HepG2 (cell line): Measurements from ENCODE around the gene DPYSL3. TPM values are rescaled to one million over a fixed set of nuclear protein-coding genes. Genes with fewer than 3 reads are reported as not detected.

Experiments used
- ATAC-seq: fragments of 200-7000 bp; cut with Tn5 transposase; 3 replicates; pipeline ENCODE4 v1.9.1; 2020; ENCODE audit warnings: mild to moderate bottlenecking, moderate library complexity
- BruUV-seq: library from RNA; stranded (reverse); fragments of 400-500 nt; replicated peaks from 2 replicates; lab custom pipeline; 2021; lab: Mats Ljungman, UMichigan
- CTCF ChIA-PET: fragments of 300-600 bp; formaldehyde crosslinking; extraction: SDS; loops from one replicate; lab custom pipeline; 2021; ENCODE audit warnings: low total read pairs, inconsistent platforms, low intra/inter-chr PET ratio; lab: Yijun Ruan, JAX
- POLR2A ChIA-PET: fragments of 350-600 bp; sonication (Branson Sonifier 250); formaldehyde crosslinking; loops from one replicate; lab custom pipeline; 2020; ENCODE audit warnings: antibody characterized with exemption, inconsistent platforms; lab: Yijun Ruan, JAX
- DNase-seq: peaks from one replicate; pipeline ENCODE4 v3.0.0-alpha.2; 2015; ENCODE audit warnings: low spot score
- FAIRE-seq: peaks from 3 replicates; lab custom pipeline; 2011; peaks lifted over from hg19 to GRCh38; lab: Jason Lieb, UNC
- H2AFZ ChIP-seq: one replicate; pipeline ENCODE4 v1.6.1; 2011; ENCODE audit warnings: low read length, inconsistent platforms
- H3K27ac ChIP-seq: fragments of 300-600 bp; 3 replicates; pipeline ENCODE4 v1.8.0; 2011; ENCODE audit warnings: mixed run types, mild to moderate bottlenecking, mixed read lengths, low read length, inconsistent platforms; ENCODE audit not compliant: insufficient read depth; ENCODE audit errors: extremely low read length
- H3K27me3 ChIP-seq, 2 experiments: fragments of 200-600 bp in 1 of 2; 2 replicates in 1 of 2; 3 replicates in 1 of 2; pipeline versions ENCODE4 v1.6.0 to v1.8.0; 2011; ENCODE audit warnings: low read length in 2 of 2, mild to moderate bottlenecking in 2 of 2, moderate library complexity in 2 of 2, inconsistent platforms in 1 of 2; ENCODE audit not compliant: insufficient read depth in 2 of 2, control insufficient read depth in 1 of 2
- H3K36me3 ChIP-seq, 2 experiments: fragments of 200-600 bp in 1 of 2; replicated peaks in 1 of 2; 2 replicates in 1 of 2; 3 replicates in 1 of 2; pipeline versions ENCODE4 v1.5.1 to v1.8.0; 2011; ENCODE audit warnings: low read length in 2 of 2, inconsistent platforms in 1 of 2; ENCODE audit not compliant: insufficient read depth in 2 of 2, control insufficient read depth in 1 of 2
- H3K4me1 ChIP-seq: 2 replicates; pipeline ENCODE4 v1.5.1; 2012; ENCODE audit warnings: low read length, inconsistent platforms; ENCODE audit not compliant: insufficient read depth
- H3K4me2 ChIP-seq: 2 replicates; pipeline ENCODE4 v1.6.0; 2011; ENCODE audit warnings: low read depth, low read length, inconsistent platforms
- H3K4me3 ChIP-seq, 3 experiments: fragments of 200-600 bp in 1 of 3; sonication (generic), shearing (Covaris generic) in 1 of 3; replicated peaks in 1 of 3; 2 replicates each; pipeline ENCODE4 v1.5.1; 2011 to 2016; ENCODE audit warnings: low read length in 3 of 3, inconsistent platforms in 2 of 3, low read depth in 2 of 3, mild to moderate bottlenecking in 2 of 3, control low read depth in 1 of 3, mixed read lengths in 1 of 3; ENCODE audit not compliant: insufficient read depth in 1 of 3
- H3K79me2 ChIP-seq: one replicate; pipeline ENCODE4 v1.6.1; 2011; ENCODE audit warnings: low read length, inconsistent platforms; ENCODE audit not compliant: insufficient read depth
- H3K9ac ChIP-seq: 2 replicates; pipeline ENCODE4 v1.6.0; 2011; ENCODE audit warnings: mild to moderate bottlenecking, low read depth, low read length, inconsistent platforms; ENCODE audit not compliant: insufficient read depth
- H3K9me3 ChIP-seq: 2 replicates; pipeline ENCODE4 v1.5.1; 2012; ENCODE audit warnings: mild to moderate bottlenecking, low read length
- H4K20me1 ChIP-seq: 2 replicates; pipeline ENCODE4 v1.6.0; 2011; ENCODE audit warnings: inconsistent platforms, mild to moderate bottlenecking, low read length, moderate library complexity; ENCODE audit not compliant: insufficient read depth
- HNF4G ChIP-seq, 2 experiments: sonication (generic) in 1 of 2; formaldehyde crosslinking in 1 of 2; IDR thresholded peaks; 2 replicates each; pipeline versions ENCODE4 v1.4.0 to v1.6.1; 2011 to 2020; ENCODE audit warnings: borderline replicate concordance in 2 of 2, low read depth in 2 of 2, mild to moderate bottlenecking in 2 of 2, low read length in 1 of 2, missing genetic modification reagents in 1 of 2, moderate library complexity in 1 of 2
- SOX6 ChIP-seq, 2 experiments: fragments of 450-650 bp in 1 of 2; sonication (generic) in 1 of 2; formaldehyde crosslinking in 1 of 2; IDR thresholded peaks; 2 replicates each; pipeline versions ENCODE4 v1.4.0 to v1.6.1; 2017 to 2020; ENCODE audit warnings: antibody characterized with exemption in 1 of 2, mild to moderate bottlenecking in 1 of 2, missing genetic modification reagents in 1 of 2
- SRSF9 ChIP-seq: fragments of 200-400 bp; formaldehyde crosslinking; IDR thresholded peaks from 2 replicates; pipeline ENCODE4 v1.6.1; 2018; ENCODE audit warnings: borderline replicate concordance, mild to moderate bottlenecking, low read depth, low read length; ENCODE audit not compliant: insufficient read depth, poor library complexity, severe bottlenecking
- ZNF674 ChIP-seq: sonication (generic); formaldehyde crosslinking; IDR thresholded peaks from 2 replicates; pipeline ENCODE4 v1.5.0; 2020; ENCODE audit warnings: low read depth, mild to moderate bottlenecking, missing genetic modification reagents
- ZNF710 ChIP-seq: sonication (generic); formaldehyde crosslinking; IDR thresholded peaks from 2 replicates; pipeline ENCODE4 v1.5.0; 2020; ENCODE audit warnings: mild to moderate bottlenecking, missing genetic modification reagents, borderline replicate concordance
- WGBS: methylation state at CpG from one replicate; pipeline ENCODE4 v1.1.6; 2017; ENCODE audit warnings: low lambda C conversion rate; 5-methylcytosine and 5-hydroxymethylcytosine counted together
- in situ Hi-C: cut with HindIII; loops from 2 replicates; pipeline ENCODE4 v1.10.0; 2017; ENCODE audit warnings: low pct_unique_long_range_greater_than_20kb; ENCODE audit not compliant: extremely low pct_ligation_motif_present
- intact Hi-C: fragments of 100-400 bp; cut with micrococcal nuclease; formaldehyde crosslinking; loops from one replicate; pipeline ENCODE4 v1.10.0; 2022; ENCODE audit not compliant: unreplicated experiment
- polyA plus RNA-seq, 8 experiments: library from polyadenylated mRNA; depleted of rRNA in 3 of 8; stranded (reverse) in 7 of 8; unstranded in 1 of 8; fragments of >200 nt; fragmentation: Illumina TruSeq in 4 of 8; extraction: Trizol in 4 of 8; gene quantifications; 2 replicates each; pipeline versions ENCODE4 v1.2.1 to v1.2.3, GENCODE V29; 2011 to 2016; ENCODE audit warnings: low read depth in 4 of 8, missing spikeins in 1 of 8, mixed read lengths in 1 of 8; ENCODE audit not compliant: insufficient read depth in 1 of 8
- total RNA-seq, 5 experiments: library from RNA; depleted of rRNA; stranded (reverse); fragments of >200 nt; fragmentation: Illumina TruSeq; extraction: Trizol; gene quantifications; 2 replicates each; pipeline ENCODE4 v1.2.3, GENCODE V29; 2016; ENCODE audit warnings: low read depth in 1 of 5

DPYSL3 gene
- total and polyA plus RNA-seq, 2 of the 13 experiments (the other 11 are each of a cell fraction or from before 2014, with no cell fraction given), result 0.08 to 0.15 TPM

- Histone ChIP-seq H4K20me1 (no peaks in the 10 kb centered on the region), H3K27ac (no peak overlapping the region), H3K79me2 (no peaks in the 10 kb centered on the region), H3K9ac (no peak overlapping the region), H3K4me2 (no peak overlapping the region), H3K9me3 (no peaks in the 10 kb centered on the region), H3K36me3 (no peaks in the 10 kb centered on the region), H3K27me3 (no peaks in the 10 kb centered on the region; a peak in 2 of 5 replicates), H3K4me3 (no peak overlapping the region), H2AFZ (no peak overlapping the region), H3K4me1 (no peaks in the 10 kb centered on the region)
- intact Hi-C loops, result no loop called here
- in situ Hi-C loops, result no loop called here
- 1% methylated on average over 5 of the region's 5 CpGs for WGBS
- TF ChIP-seq ZNF674 (CRISPR knock-in tag) (no peak), HNF4G (IDR thresholded peaks at IDR 0.05; ENCODE audit: borderline replicate concordance, low read depth, low read length) (no peak), HNF4G (CRISPR knock-in tag; IDR thresholded peaks at IDR 0.05; ENCODE audit: borderline replicate concordance, low read depth) (no peak), ZNF710 (no peak), SOX6 (IDR thresholded peaks at IDR 0.05) (no peak), SOX6 (CRISPR knock-in tag; IDR thresholded peaks at IDR 0.05) (no peak), SRSF9 (no peak)
- ChIA-PET POLR2A (no interaction called here), CTCF (no interaction called here)
- FAIRE-seq (no peak), ATAC-seq (no peak), DNase-seq (no peak)
- BruUV-seq, result no TSS peak
Measured at GRCh38 chr5:147483188-147483790, 26.6 kb downstream of the DPYSL3 start.
